Measurements from ENCODE around the gene POLR3B. TPM values are rescaled to one million over a fixed set of nuclear protein-coding genes. Genes with fewer than 3 reads are reported as not detected.

The POLR3B gene
- total and polyA plus RNA-seq, 9 of the 15 experiments (the other 6 are each of a cell fraction or from before 2014, with no cell fraction given): 7.6 to 17.9 (median 14.4) TPM

DNA sequence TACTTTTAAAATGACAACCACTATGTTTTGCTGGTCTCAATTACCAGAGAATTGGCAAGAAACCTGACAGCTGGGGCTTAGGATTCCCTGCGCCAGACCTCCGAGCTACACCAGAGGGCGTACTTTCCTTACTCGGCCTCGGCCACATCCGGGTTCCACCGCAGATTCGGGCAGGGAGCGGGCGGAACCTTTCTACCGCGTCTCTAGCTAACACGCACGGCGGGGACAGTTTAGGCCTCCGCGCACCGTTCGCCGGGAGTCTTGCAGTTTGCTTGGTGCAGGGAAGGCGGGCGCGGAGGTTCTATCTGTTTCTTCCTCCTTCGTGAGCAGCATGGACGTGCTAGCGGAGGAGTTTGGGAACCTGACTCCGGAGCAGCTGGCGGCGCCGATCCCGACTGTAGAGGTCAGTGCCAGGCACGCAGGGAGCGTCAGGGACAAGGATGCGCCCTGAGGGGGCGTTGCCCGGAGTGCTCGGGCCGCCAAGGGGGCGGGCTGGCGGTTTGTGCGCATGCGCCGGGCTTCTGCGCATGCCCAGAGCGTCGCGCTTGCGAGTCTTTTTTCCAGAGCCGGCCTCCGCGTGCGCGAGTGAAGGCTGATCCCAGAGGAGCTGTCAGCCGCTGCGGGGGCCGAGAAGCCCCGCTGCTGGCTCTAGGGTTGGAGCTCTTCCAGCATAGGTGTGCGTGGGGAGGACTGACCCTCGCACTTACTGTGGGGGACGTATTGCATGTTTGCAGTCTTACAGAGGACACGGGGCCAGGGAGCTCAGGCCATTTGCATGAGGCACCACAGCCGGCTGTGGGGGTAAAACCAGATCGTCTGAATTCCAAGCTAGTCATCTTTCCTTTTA lies at the start of gene POLR3B (continued):
- peak; percentile 93; the same call in 1 of the 2 replicates for TF ChIP-seq HBP1 (CRISPR knock-in tag; IDR thresholded peaks at IDR 0.05)
- no peak for TF ChIP-seq TAL1 (IDR thresholded peaks at IDR 0.05)
- TF ChIP-seq SIN3B (IDR thresholded peaks at IDR 0.05; ENCODE audit: low read depth): peak; percentile 87
- TF ChIP-seq TRIM28 (IDR thresholded peaks at IDR 0.05): peak; percentile 82
- TF ChIP-seq TAF7 (tag; IDR thresholded peaks at IDR 0.05): peak; percentile 91
- TF ChIP-seq TOE1 (IDR thresholded peaks at IDR 0.05; ENCODE audit: borderline replicate concordance): peak; percentile 81
- TF ChIP-seq TOE1 (CRISPR knock-in tag; IDR thresholded peaks at IDR 0.05; ENCODE audit: borderline replicate concordance, low read depth): no peak
- TF ChIP-seq, protein P1, sequence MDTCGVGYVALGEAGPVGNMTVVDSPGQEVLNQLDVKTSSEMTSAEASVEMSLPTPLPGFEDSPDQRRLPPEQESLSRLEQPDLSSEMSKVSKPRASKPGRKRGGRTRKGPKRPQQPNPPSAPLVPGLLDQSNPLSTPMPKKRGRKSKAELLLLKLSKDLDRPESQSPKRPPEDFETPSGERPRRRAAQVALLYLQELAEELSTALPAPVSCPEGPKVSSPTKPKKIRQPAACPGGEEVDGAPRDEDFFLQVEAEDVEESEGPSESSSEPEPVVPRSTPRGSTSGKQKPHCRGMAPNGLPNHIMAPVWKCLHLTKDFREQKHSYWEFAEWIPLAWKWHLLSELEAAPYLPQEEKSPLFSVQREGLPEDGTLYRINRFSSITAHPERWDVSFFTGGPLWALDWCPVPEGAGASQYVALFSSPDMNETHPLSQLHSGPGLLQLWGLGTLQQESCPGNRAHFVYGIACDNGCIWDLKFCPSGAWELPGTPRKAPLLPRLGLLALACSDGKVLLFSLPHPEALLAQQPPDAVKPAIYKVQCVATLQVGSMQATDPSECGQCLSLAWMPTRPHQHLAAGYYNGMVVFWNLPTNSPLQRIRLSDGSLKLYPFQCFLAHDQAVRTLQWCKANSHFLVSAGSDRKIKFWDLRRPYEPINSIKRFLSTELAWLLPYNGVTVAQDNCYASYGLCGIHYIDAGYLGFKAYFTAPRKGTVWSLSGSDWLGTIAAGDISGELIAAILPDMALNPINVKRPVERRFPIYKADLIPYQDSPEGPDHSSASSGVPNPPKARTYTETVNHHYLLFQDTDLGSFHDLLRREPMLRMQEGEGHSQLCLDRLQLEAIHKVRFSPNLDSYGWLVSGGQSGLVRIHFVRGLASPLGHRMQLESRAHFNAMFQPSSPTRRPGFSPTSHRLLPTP (IDR thresholded peaks at IDR 0.05; ENCODE audit: borderline replicate concordance, extremely low read depth, insufficient read length): no peak
- peak; percentile 94 for TF ChIP-seq MTA3 (IDR thresholded peaks at IDR 0.05; ENCODE audit: borderline replicate concordance)
- peak; percentile 76 for TF ChIP-seq SMARCA4 (IDR thresholded peaks at IDR 0.05)
- TF ChIP-seq GTF2E2 (tag; IDR thresholded peaks at IDR 0.05): peak; percentile 45; the same call in 1 of the 2 replicates
- no peak for TF ChIP-seq NFE2L1 (tag; IDR thresholded peaks at IDR 0.05; ENCODE audit: borderline replicate concordance, low read depth)
- TF ChIP-seq BRD4 (IDR thresholded peaks at IDR 0.05): peak; percentile 9; the same call in 1 of the 2 replicates
- no peak for TF ChIP-seq USF2 (CRISPR knock-in tag; IDR thresholded peaks at IDR 0.05)
- TF ChIP-seq RB1 (IDR thresholded peaks at IDR 0.05; ENCODE audit: low read depth): peak; percentile 66; the same call in 1 of the 2 replicates
- TF ChIP-seq ZNF707 (CRISPR knock-in tag; conservative IDR thresholded peaks at IDR 0.05): no peak
- TF ChIP-seq SRSF9 (IDR thresholded peaks at IDR 0.05; ENCODE audit: borderline replicate concordance, low read depth, low read length): no peak
- peak; percentile 83 for TF ChIP-seq RBBP5 (IDR thresholded peaks at IDR 0.05; ENCODE audit: borderline replicate concordance, insufficient read depth, low read length, poor library complexity, severe bottlenecking)
- TF ChIP-seq ZNF239 (CRISPR knock-in tag; IDR thresholded peaks at IDR 0.05): 0 out of 2 replicates have a peak, but pooled peaks have one; percentile 40
- TF ChIP-seq FOS (IDR thresholded peaks at IDR 0.05; ENCODE audit: extremely low read depth, insufficient read length): no peak
- no peak for TF ChIP-seq SNRNP70 (optimal IDR thresholded peaks at IDR 0.05; ENCODE audit: low read depth, low read length)
- TF ChIP-seq ARID1B (IDR thresholded peaks at IDR 0.05): peak; percentile 45; the same call in 1 of the 2 replicates
- TF ChIP-seq ATF7 (IDR thresholded peaks at IDR 0.05): peak; percentile 69

Measured in K562 (cell line).